GM19395 (cell line): Measurements from ENCODE around the gene CD8A.
"Not testable (repeated sequence)": the region's sequence is repeated elsewhere in the genome, so short reads cannot be mapped to it uniquely, and the experiment has no call there.

Source experiments
- ATAC-seq: cut with Tn5 transposase; IDR thresholded peaks from one replicate; pipeline ENCODE4 v1.9.1; 2021; ENCODE audit warnings: mild to moderate bottlenecking, moderate library complexity; ENCODE audit not compliant: unreplicated experiment

Gene CD8A

GRCh38 chr2:86741889-86742498 is 48.7 kb downstream of the CD8A start:
- ATAC-seq: not testable (repeated sequence)

DNA sequence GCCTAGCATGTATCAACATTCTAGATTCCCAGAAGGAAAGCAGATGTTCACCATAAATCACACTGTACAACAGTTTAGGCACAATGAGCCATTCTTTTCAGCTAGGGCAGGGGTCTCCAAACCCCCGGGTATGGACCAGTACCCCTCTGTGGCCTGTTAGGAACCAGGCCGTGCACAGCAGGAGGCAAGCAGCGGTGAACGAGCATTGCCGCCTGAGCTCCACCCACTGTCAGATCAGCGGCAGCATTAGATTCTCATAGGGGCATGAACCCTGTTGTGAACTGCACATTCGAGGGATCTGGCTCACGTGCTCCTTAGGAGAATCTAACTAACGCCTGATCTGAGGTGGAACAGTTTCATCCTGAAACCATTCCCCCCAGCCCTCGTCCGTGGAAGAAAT is 50.8 kb downstream of the CD8A start:
- ATAC-seq: not testable (repeated sequence)

DNA sequence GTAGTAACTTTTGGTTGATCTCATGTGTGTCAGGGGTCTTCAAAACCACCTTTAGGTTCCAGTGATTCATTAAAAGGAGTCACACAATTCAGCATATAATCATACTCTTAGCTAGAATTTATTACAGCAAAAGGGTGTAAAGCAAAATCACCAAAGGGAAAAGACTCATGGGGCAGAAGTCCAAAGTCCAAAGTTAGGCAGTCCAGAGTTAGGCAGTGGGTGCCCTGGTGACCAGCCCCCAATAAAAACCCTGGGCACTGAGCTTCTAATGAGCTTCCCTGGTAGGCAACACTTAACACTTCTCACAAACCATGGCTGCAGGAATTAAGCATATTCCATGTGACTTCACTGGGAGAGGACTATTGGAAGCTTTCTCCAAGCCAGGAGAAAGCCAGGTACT is 51.2 kb downstream of the CD8A start:
- ATAC-seq: not testable (repeated sequence)

DNA sequence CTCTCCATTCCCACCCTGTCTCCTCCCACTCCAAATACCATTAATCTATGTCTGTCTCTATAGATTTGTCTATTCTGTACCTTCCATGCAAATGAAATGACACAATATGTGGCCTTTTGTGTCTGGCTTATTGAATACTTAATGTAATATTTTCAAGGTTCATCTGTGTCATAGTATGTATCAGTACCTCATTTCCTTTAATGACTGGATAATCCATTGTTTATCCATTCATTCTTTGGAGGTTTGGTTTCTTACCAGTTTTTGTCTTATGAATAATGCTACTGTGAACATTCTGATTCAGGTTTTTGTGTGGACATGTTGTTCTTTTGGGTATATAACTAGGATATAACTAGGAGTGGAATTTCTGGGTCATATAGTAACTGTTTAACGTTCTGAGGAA is 55.8 kb downstream of the CD8A start:
- not testable (repeated sequence) for ATAC-seq
